ENCODE measurements around the gene FCHO2. TPM values are rescaled to one million over a fixed set of nuclear protein-coding genes. Genes with fewer than 3 reads are reported as not detected.

Gene FCHO2
- total RNA-seq, 1 experiment from 2014 or later: 5.8 TPM

- Mint-ChIP-seq H3K4me3 (no peak overlapping the region), H3K9me3 (peaks cover 6 to 7% of the 10 kb centered on the region in 2 experiments), H3K27ac (no peak overlapping the region), H3K27me3 (ENCODE audit: low read depth) (peaks cover 2% of the 10 kb centered on the region; the same call in 1 of the 2 replicates), H3K36me3 (ENCODE audit: insufficient read depth in 1 of 3, low read depth in 3 of 3) (peaks cover 0 to 7% (median 0%) of the 10 kb centered on the region in 3 experiments; a peak in 3 of 7 replicates), H3K4me1 (no peaks in the 10 kb centered on the region)
- Histone ChIP-seq H2AK5ac (ENCODE audit: insufficient read length, low read length) (no peak overlapping the region), H3K23ac (ENCODE audit: insufficient read length, low read depth, low read length) (no peak overlapping the region), H3T11ph (ENCODE audit: low read length) (no peak overlapping the region), H3K9me3 (ENCODE audit: control insufficient read depth, low read depth, low read length) (no peaks in the 10 kb centered on the region), H4K5ac (ENCODE audit: insufficient read length, low read depth, low read length) (no peak overlapping the region), H3K27ac (ENCODE audit: insufficient read length, low read depth, low read length) (no peak overlapping the region), H3K23me2 (ENCODE audit: insufficient read length, low read depth, low read length, poor library complexity, severe bottlenecking) (no peaks in the 10 kb centered on the region), H3K4ac (ENCODE audit: low read depth, low read length) (no peak overlapping the region), H2BK5ac (ENCODE audit: insufficient read length, low read length) (no peak overlapping the region), H3K18ac (ENCODE audit: insufficient read length, low read depth, low read length) (no peak overlapping the region), H2AFZ (ENCODE audit: low read length) (no peak overlapping the region), H4K91ac (ENCODE audit: insufficient read length, low read depth, low read length) (no peak overlapping the region), H2BK15ac (ENCODE audit: low read depth, low read length) (no peak overlapping the region), H2BK12ac (ENCODE audit: insufficient read length, low read depth, low read length) (no peak overlapping the region), H3K9ac (ENCODE audit: extremely low read depth, insufficient read length, low read length) (no peak overlapping the region), H3K4me1 (ENCODE audit: insufficient read depth, low read length) (no peaks in the 10 kb centered on the region), H3K14ac (ENCODE audit: insufficient read depth, low read length) (no peak overlapping the region), H3K4me2 (ENCODE audit: insufficient read depth, insufficient read length, low read length) (no peak overlapping the region), H3K27me3 (ENCODE audit: insufficient read depth, low read length) (no peaks in the 10 kb centered on the region), H3K79me2 (ENCODE audit: insufficient read depth, low read length) (no peaks in the 10 kb centered on the region), H2BK120ac (ENCODE audit: low read depth, low read length, poor library complexity, severe bottlenecking) (no peak overlapping the region), H4K20me1 (ENCODE audit: control insufficient read depth, insufficient read depth, insufficient read length) (no peaks in the 10 kb centered on the region), H3K56ac (ENCODE audit: insufficient read length, low read depth, low read length) (no peak overlapping the region), H3K79me1 (ENCODE audit: insufficient read depth, low read depth, low read length, poor library complexity, severe bottlenecking) (no peaks in the 10 kb centered on the region), H4K8ac (replicated peaks; ENCODE audit: insufficient read length, low read depth, low read length) (no peak overlapping the region), H2BK20ac (ENCODE audit: low read depth, low read length, poor library complexity, severe bottlenecking) (no peak overlapping the region)
- no peak for DNase-seq
- no CpG with 5 or more reads among the region's 4 CpGs for WGBS (ENCODE audit: extremely low coverage, insufficient read length, low lambda C conversion rate)
- no peak for TF ChIP-seq CTCF (conservative IDR thresholded peaks at IDR 0.05)
These were observed 15.8 kb upstream of the FCHO2 start for GRCh38 chr5:72940082-72940481.
